Stimulated activated CD8-positive, alpha-beta memory T cell treated with anti-CD3 and anti-CD28 coated beads, Interleukin-4, amount 100 ng/mL, for 4 hours (primary cell): Measurements from ENCODE around the gene SMC3.
"Not testable (repeated sequence)": the region's sequence is repeated elsewhere in the genome, so short reads cannot be mapped to it uniquely, and the experiment has no call there.

ENCODE experiments used
- DNase-seq, 2 donors: peaks; one replicate each; pipeline ENCODE4 v3.0.0-alpha.2; 2020; ENCODE audit warnings: low read depth in 2 of 2, low spot score in 1 of 2

The SMC3 gene

DNA sequence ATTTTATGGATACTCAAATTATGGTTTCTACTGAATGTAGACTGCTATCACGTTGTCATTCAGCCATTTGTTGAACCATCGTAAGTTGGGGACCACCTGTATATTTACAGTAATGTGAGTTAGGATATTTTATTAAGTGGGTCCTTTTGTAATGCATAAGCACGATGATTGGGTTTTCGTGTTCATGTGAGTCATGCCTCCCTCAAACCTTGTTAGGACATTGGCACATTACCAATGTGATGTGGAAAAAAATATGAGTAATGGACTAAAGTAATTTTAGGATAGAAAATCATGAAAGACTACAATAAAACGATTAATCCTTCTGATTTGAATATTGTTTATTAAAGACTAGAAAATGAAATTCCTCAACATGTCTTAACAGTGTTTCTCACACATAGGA lies 8.7 kb downstream of the SMC3 start:
- no peak for DNase-seq

DNA sequence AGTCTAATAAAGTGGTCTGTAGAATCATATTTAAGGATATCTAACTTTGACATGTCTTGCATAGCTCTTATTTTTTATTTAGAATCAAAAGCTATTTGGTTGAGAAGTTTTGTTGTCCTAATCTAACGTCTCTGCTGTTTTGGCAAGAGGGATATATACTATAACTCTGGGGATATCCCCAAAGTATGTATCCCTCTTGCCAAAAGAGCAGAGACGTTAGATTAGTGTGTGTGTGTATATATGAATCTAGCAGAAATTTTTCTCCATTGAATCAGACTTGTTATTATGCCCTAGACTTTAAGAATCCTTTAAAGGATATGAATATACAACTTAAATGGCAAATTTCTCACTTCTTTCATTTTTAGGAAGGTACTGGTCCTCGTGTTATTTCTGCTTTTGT lies 9.6 kb downstream of the SMC3 start:
- no peak for DNase-seq

- DNase-seq, result no peak
Measured at GRCh38 chr10:110584006-110584405, 16.5 kb downstream of the SMC3 start.

DNA sequence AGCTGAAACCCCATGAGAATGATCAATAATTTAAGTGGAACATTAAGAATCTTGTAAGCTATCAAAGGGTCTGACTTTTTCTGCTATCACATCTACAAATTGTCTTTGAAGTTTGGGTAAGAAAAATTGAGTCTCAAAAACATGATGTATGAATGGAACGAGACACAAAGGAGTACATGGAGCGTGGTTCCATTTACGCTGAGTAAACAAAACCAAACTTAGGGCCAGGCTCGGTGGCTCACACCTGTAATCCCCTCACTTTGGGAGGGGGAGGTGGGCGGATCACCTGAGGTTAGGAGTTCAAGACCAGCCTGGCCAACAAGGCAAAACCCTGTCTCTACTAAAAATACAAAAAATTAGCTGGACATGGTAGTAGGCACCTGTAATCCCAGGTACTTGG lies 24.3 kb downstream of the SMC3 start:
- DNase-seq, result no peak

DNA sequence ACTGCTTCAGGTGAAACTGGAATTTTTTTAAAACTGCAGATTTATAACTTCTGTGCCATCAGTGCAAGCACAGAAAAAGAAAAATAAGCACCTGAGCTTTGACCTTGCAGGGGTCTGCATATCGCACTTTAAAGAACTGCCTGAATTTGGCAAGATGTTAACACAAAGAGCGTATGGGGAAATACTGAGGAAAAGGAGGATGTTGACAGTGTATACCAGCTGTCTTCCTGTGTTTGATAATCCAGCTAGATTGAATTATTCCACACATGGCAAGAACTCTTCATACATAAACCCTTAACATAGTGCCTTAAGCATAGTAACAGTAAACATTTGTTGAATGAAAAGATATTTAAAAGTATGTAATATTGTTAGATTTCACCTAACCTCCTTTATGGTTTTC lies 30.0 kb downstream of the SMC3 start:
- DNase-seq, result no peak

DNA sequence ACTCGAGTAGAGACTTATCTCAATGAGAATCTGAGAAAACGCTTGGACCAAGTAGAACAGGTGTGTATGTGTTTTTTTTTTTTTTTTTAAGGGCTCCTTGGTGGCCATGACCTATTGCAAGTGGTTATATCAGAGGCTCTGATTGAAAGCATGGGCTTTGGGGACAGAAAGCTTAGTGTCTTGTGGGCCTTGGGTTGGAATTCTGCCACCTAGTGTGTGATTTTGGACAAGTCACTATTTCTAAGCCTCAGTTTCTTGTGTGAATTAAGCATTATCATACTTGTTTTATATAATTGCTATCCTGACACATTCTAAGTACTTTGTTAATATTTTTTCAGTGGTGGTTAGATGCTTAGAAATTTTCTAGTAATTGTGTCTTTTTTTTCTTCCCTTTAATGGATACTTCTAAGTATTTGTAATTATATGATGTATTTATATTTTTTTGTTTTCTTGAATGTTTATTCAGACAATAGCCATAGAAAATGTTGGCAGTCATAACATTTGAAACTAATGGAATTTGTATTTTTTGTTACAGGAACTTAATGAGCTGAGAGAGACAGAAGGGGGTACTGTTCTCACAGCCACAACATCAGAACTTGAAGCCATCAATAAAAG lies 33.1 kb downstream of the SMC3 start:
- DNase-seq, result no peak

DNA sequence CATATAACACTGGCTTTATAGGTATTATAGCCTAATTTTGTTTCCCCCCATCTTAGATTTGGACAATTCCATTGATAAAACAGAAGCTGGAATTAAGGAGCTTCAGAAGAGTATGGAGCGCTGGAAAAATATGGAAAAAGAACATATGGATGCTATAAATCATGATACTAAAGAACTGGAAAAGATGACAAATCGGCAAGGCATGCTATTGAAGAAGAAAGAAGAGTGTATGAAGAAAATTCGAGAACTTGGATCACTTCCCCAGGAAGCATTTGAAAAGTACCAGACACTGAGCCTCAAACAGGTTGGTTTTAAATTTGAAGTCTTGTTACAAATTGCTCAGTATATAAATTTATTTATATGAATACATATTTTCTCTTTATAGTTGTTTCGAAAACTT lies 34.1 kb downstream of the SMC3 start:
- DNase-seq, result no peak

DNA sequence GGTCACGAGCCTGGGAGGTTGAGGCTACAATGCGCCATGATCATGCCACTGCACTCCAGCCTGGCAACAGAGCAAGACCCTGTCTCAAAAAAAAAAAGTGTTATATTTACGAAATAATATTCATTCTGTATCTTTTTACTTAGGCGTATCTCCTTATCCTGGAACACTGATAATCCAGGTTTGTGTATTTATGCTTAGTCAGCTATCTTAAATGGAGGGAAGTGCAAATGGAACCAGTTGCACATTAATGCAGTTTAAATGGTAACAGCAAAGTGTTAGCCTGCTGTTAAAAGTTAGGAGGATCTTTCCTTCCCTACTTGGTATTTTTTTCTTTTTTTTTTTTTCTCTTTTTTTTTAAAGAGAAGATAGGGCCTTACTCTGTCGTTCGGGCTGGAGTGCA lies 40.6 kb downstream of the SMC3 start:
- DNase-seq, result no peak

DNA sequence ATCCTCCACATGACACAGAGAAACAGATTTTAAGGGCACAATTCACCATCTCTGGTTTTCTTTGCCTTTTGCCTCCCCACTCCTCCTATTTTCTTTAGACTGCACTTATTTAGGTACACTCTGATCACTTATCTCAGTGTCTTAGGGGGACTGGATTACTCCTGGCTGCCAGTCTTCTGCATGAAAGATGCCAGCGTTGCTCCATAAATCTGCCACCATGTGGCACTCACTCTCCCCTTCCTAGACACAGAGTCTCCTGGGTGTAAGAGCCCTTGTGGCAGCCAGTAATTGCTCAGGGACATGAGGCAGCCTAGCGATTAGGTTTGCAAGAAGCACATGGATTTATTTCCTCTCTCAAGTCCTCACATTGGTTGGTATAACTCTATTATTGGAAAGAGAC lies 42.1 kb downstream of the SMC3 start:
- no peak for DNase-seq

DNA sequence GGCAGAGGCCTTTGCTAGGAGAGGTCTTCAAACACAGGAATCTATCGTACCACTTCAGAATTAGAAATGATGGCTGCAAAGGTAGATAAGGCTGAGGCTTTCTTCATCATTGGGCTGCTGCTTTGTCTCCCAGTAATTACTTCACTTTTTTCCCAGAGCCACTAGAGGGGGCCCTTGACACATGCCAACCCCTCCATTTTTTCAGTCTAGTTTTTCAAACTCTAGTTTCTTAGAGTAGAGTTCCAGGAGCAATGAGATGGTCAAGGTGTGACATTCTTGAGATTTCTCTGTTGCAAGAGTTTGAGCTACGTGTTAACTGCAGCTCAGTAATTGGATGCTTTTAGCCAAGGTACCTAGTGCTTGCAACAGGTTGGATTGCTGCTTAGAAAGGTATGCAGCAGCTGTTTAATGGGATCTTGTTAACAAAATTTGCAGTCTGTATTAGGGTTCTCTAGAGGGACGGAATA lies 42.8 kb downstream of the SMC3 start:
- peak in 1 of 2 donors; percentile 7 for DNase-seq

- DNase-seq, result not testable (repeated sequence)
Measured at GRCh38 chr10:110610781-110611180, 43.3 kb downstream of the SMC3 start.

DNA sequence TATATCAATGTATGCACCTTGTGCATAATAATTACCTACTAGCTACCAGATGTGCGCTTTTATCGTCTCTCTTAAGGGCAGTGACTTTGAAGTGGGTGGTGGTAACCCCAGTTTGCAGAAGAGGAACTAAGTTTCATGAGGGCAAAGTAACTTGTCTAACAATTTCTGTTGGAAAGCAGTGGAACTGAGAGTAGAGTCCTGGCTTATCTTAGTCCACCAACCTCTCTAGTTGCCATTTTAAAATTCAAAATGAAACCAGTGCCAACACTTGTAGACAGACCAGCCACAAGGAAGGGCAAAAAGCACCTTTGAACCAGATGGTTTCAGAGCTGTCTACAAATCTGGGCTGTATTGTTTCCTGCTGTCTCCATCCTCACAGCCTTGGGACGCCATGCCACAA lies 44.6 kb downstream of the SMC3 start:
- DNase-seq, result no peak

- DNase-seq, result no peak
Measured at GRCh38 chr10:110612629-110613028, 45.1 kb downstream of the SMC3 start.

DNA sequence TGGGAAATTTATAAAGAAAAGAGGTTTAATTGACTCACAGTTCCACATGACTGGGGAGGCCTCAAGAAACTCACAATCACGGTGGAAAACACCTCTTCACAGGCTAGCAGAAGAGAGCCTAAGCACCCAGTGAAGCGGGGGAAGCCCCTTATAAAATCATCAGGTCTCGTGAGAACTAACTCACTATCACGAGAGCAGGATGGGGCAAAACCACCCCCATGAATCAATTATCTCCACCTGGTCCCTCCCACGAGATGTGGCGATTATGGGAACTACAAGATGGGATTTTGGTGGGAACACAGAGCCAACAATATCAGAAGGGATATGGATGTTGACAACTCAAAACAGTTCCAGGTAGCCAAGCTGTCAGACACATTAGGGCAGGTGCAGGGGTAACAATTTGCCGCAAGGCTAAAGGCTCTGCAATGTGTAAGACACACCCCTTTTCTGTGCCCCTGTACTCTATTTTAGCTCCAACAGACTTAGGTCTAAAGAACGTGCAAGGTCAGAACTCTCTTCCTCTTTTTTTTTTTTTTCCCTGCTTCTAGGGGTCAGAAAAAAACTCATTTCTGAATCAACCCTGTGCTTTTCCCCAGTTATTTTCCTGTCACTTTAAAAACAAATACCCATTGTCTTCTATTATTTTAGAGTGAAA lies 46.0 kb downstream of the SMC3 start:
- no peak for DNase-seq

- no peak for DNase-seq
Measured at GRCh38 chr10:110613996-110614495, 46.6 kb downstream of the SMC3 start.

DNA sequence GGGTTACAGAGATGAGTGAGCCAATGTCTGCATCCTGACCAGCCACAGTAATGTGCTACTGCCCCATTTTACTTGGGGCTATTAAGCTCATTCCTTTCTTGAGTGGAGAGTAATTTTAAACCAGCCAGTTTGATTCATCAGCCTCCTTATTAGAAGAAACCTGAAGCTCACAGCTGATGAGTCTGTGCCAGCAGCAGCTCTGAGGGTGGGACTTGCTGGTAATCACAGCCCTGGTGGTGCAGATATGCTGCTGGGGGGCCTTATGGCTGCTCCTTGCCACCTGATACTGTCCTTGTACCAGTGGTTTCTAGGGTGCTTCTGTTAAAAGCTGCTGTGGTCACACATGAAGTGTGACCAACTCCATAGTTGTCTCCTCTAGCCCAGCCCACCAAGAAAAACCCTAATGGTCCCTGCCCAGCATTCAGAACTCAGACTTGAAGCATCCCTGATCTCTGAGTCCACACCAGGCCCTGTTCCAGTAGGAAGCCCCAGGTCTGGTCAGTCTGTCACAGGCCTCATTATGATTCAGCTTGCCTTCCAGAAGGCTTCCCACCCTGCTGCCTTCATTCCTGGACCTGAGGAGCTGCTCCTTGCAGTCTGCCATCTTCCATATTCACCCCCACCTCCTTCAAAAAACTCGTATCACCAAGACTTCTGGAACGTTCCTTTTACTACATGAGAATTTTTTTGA lies 47.7 kb downstream of the SMC3 start:
- DNase-seq, result no peak

GRCh38 chr10:110616493-110617033 lies 49.1 kb downstream of the SMC3 start:
- no peak for DNase-seq

GRCh38 chr10:110617425-110618229 lies 50.1 kb downstream of the SMC3 start:
- no peak for DNase-seq

GRCh38 chr10:110618230-110618610 lies 50.7 kb downstream of the SMC3 start:
- DNase-seq, result no peak

- DNase-seq, result no peak
Measured at GRCh38 chr10:110619514-110620397, 52.3 kb downstream of the SMC3 start.
